ENCODE results near the gene RDH12. TPM values are rescaled to one million over a fixed set of nuclear protein-coding genes. Genes with fewer than 3 reads are reported as not detected.

Gene RDH12
- total and polyA plus RNA-seq, 2 donors (not counting 1 experiment from before 2014, with no cell fraction given) = not detected

GRCh38 chr14:67759916-67760315 lies 58.2 kb downstream of the RDH12 start:
- Histone ChIP-seq H3K27me3 (ENCODE audit: control insufficient read depth, insufficient read depth, low read length) (no peaks in the 10 kb centered on the region), H2AFZ (ENCODE audit: low read length) (no peak overlapping the region), H3K9me3 (ENCODE audit: control insufficient read depth, insufficient read depth, low read depth, low read length) (no peaks in the 10 kb centered on the region), H3K9ac (ENCODE audit: insufficient read depth, low read length) (no peak overlapping the region), H3K4me2 (ENCODE audit: extremely low read depth, insufficient read depth, low read length) (no peak overlapping the region), H4K20me1 (ENCODE audit: control insufficient read depth, extremely low read depth, insufficient read depth, low read length) (no peaks in the 10 kb centered on the region), H3K79me2 (ENCODE audit: control insufficient read depth, insufficient read depth, low read length) (no peaks in the 10 kb centered on the region), H3K36me3 (ENCODE audit: control insufficient read depth, insufficient read depth, low read length) (peaks cover 5% of the 10 kb centered on the region), H3K4me1 (ENCODE audit: control insufficient read depth, extremely low read depth, insufficient read depth, low read length) (no peaks in the 10 kb centered on the region), H3K27ac (ENCODE audit: insufficient read depth, low read length) (no peak overlapping the region), H3K4me3 (replicated peaks in 1 of 4; ENCODE audit: control extremely low read depth in 1 of 4, insufficient read depth in 1 of 4, low read depth in 3 of 4, low read length in 4 of 4) (no peak overlapping the region)
- no peak for DNase-seq (ENCODE audit: low read depth in 2 of 2)
- TF ChIP-seq EZH2 (IDR thresholded peaks at IDR 0.05; ENCODE audit: low read length, missing control alignments) = no peak

- TF ChIP-seq CTCF (conservative IDR thresholded peaks at IDR 0.05 in 1 of 2, IDR thresholded peaks at IDR 0.05 in 1 of 2; ENCODE audit: low read depth in 1 of 2, low read length in 2 of 2) (no peak), EZH2 (IDR thresholded peaks at IDR 0.05; ENCODE audit: low read length, missing control alignments) (no peak)
- H3K4me3 ChIP-seq (replicated peaks in 1 of 4; ENCODE audit: control extremely low read depth in 1 of 4, insufficient read depth in 1 of 4, low read depth in 3 of 4, low read length in 4 of 4) = no peak overlapping the region
- H3K9ac ChIP-seq (ENCODE audit: insufficient read depth, low read length) = no peak overlapping the region
- H3K4me2 ChIP-seq (ENCODE audit: extremely low read depth, insufficient read depth, low read length) = no peak overlapping the region
- H2AFZ ChIP-seq (ENCODE audit: low read length) = no peak overlapping the region
- no peaks in the 10 kb centered on the region for H3K4me1 ChIP-seq (ENCODE audit: control insufficient read depth, extremely low read depth, insufficient read depth, low read length)
- no peaks in the 10 kb centered on the region for H3K79me2 ChIP-seq (ENCODE audit: control insufficient read depth, insufficient read depth, low read length)
- no peaks in the 10 kb centered on the region for H3K27me3 ChIP-seq (ENCODE audit: control insufficient read depth, insufficient read depth, low read length)
- no peaks in the 10 kb centered on the region for H3K9me3 ChIP-seq (ENCODE audit: control insufficient read depth, insufficient read depth, low read depth, low read length)
- H3K27ac ChIP-seq (ENCODE audit: insufficient read depth, low read length) = no peak overlapping the region
- no peak for DNase-seq (ENCODE audit: low read depth in 2 of 2)
- H3K36me3 ChIP-seq (ENCODE audit: control insufficient read depth, insufficient read depth, low read length) = peaks cover 5% of the 10 kb centered on the region
- H4K20me1 ChIP-seq (ENCODE audit: control insufficient read depth, extremely low read depth, insufficient read depth, low read length) = no peaks in the 10 kb centered on the region
These were observed 60.4 kb downstream of the RDH12 start for GRCh38 chr14:67762051-67762450.

GRCh38 chr14:67763158-67763822 lies 61.6 kb downstream of the RDH12 start:
- Histone ChIP-seq H3K4me2 (ENCODE audit: extremely low read depth, insufficient read depth, low read length) (no peak overlapping the region), H3K27ac (ENCODE audit: insufficient read depth, low read length) (no peak overlapping the region), H2AFZ (ENCODE audit: low read length) (no peak overlapping the region), H3K9ac (ENCODE audit: insufficient read depth, low read length) (no peak overlapping the region), H3K4me3 (replicated peaks in 1 of 4; ENCODE audit: control extremely low read depth in 1 of 4, insufficient read depth in 1 of 4, low read depth in 3 of 4, low read length in 4 of 4) (no peak overlapping the region), H3K4me1 (ENCODE audit: control insufficient read depth, extremely low read depth, insufficient read depth, low read length) (no peaks in the 10 kb centered on the region), H3K27me3 (ENCODE audit: control insufficient read depth, insufficient read depth, low read length) (no peaks in the 10 kb centered on the region), H3K9me3 (ENCODE audit: control insufficient read depth, insufficient read depth, low read depth, low read length) (no peaks in the 10 kb centered on the region), H4K20me1 (ENCODE audit: control insufficient read depth, extremely low read depth, insufficient read depth, low read length) (no peaks in the 10 kb centered on the region), H3K36me3 (ENCODE audit: control insufficient read depth, insufficient read depth, low read length) (peaks cover 8% of the 10 kb centered on the region), H3K79me2 (ENCODE audit: control insufficient read depth, insufficient read depth, low read length) (no peaks in the 10 kb centered on the region)
- no peak for TF ChIP-seq EZH2 (IDR thresholded peaks at IDR 0.05; ENCODE audit: low read length, missing control alignments)
- no peak for TF ChIP-seq CTCF (conservative IDR thresholded peaks at IDR 0.05 in 1 of 2, IDR thresholded peaks at IDR 0.05 in 1 of 2; ENCODE audit: low read depth in 1 of 2, low read length in 2 of 2)
- no peak for DNase-seq (ENCODE audit: low read depth in 2 of 2)
